ENCODE data around the gene E4F1.

The E4F1 gene

GRCh38 chr16:2180461-2180860 is 42.9 kb upstream of the E4F1 start:
- Histone ChIP-seq H3K4me1 (peaks cover 0 to 3% (median 0%) of the 10 kb centered on the region in 4 donors), H3K9me3 (no peaks in the 10 kb centered on the region), H3K36me3 (peaks cover 20 to 28% (median 27%) of the 10 kb centered on the region in 3 donors), H3K27ac (no peak overlapping the region), H3K27me3 (peaks cover 0 to 19% of the 10 kb centered on the region in 2 donors), H3K4me3 (no peak overlapping the region)
- DNase-seq, result no peak
- intact Hi-C loops (cut with DNase I; ENCODE audit: low total_unique reads), result no loop called here
- no peak for TF ChIP-seq CTCF (IDR thresholded peaks at IDR 0.05)

- H3K36me3 ChIP-seq, result peaks cover 12 to 20% (median 19%) of the 10 kb centered on the region in 3 donors
- H3K27me3 ChIP-seq, result peaks cover 0 to 19% of the 10 kb centered on the region in 2 donors
- no peak for DNase-seq
- H3K9me3 ChIP-seq, result no peaks in the 10 kb centered on the region
- H3K27ac ChIP-seq, result no peak overlapping the region
- H3K4me1 ChIP-seq, result peaks cover 0 to 3% (median 0%) of the 10 kb centered on the region in 4 donors
- intact Hi-C loops (cut with DNase I; ENCODE audit: low total_unique reads), result no loop called here
- no peak overlapping the region for H3K4me3 ChIP-seq
- TF ChIP-seq CTCF (IDR thresholded peaks at IDR 0.05), result no peak
These were observed 42.1 kb upstream of the E4F1 start for GRCh38 chr16:2180962-2181923.

- Histone ChIP-seq H3K9me3 (no peaks in the 10 kb centered on the region), H3K27me3 (peaks cover 0 to 19% of the 10 kb centered on the region in 2 donors), H3K4me3 (no peak overlapping the region), H3K36me3 (peaks cover 7 to 13% (median 12%) of the 10 kb centered on the region in 3 donors), H3K4me1 (peaks cover 0 to 3% (median 0%) of the 10 kb centered on the region in 4 donors), H3K27ac (no peak overlapping the region)
- TF ChIP-seq CTCF (IDR thresholded peaks at IDR 0.05), result no peak
- no peak for DNase-seq
- intact Hi-C loops (cut with DNase I; ENCODE audit: low total_unique reads), result no loop called here
These were observed 41.4 kb upstream of the E4F1 start for GRCh38 chr16:2181952-2182351.

GRCh38 chr16:2183671-2184070 is 39.7 kb upstream of the E4F1 start:
- TF ChIP-seq CTCF (IDR thresholded peaks at IDR 0.05), result no peak
- Histone ChIP-seq H3K4me3 (no peak overlapping the region), H3K36me3 (no peaks in the 10 kb centered on the region), H3K27me3 (peaks cover 0 to 11% of the 10 kb centered on the region in 2 donors), H3K9me3 (no peaks in the 10 kb centered on the region), H3K27ac (no peak overlapping the region), H3K4me1 (no peaks in the 10 kb centered on the region)
- DNase-seq, result no peak
- intact Hi-C loops (cut with DNase I; ENCODE audit: low total_unique reads), result no loop called here

GRCh38 chr16:2184346-2184745 is 39.0 kb upstream of the E4F1 start:
- Histone ChIP-seq H3K4me1 (no peaks in the 10 kb centered on the region), H3K4me3 (no peak overlapping the region), H3K9me3 (no peaks in the 10 kb centered on the region), H3K27me3 (peaks cover 0 to 10% of the 10 kb centered on the region in 2 donors), H3K27ac (no peak overlapping the region), H3K36me3 (no peaks in the 10 kb centered on the region)
- DNase-seq, result no peak
- TF ChIP-seq CTCF (IDR thresholded peaks at IDR 0.05), result no peak
- intact Hi-C loops (cut with DNase I; ENCODE audit: low total_unique reads), result no loop called here

All from tibial artery (tissue), 4 donors.